HPDE6-E6E7 (cell line): Measurements from ENCODE around the gene KRIT1.
A peak's percentile ranks its signal among the peaks of the same experiment; 100 is the strongest.
"Not testable (repeated sequence)": the region's sequence is repeated elsewhere in the genome, so short reads cannot be mapped to it uniquely, and the experiment has no call there.

ENCODE experiments used
- DNase-seq: peaks from one replicate; pipeline ENCODE4 v3.0.0; 2011; ENCODE audit warnings: missing footprints; ENCODE audit errors: extremely low spot score

KRIT1 gene

DNA sequence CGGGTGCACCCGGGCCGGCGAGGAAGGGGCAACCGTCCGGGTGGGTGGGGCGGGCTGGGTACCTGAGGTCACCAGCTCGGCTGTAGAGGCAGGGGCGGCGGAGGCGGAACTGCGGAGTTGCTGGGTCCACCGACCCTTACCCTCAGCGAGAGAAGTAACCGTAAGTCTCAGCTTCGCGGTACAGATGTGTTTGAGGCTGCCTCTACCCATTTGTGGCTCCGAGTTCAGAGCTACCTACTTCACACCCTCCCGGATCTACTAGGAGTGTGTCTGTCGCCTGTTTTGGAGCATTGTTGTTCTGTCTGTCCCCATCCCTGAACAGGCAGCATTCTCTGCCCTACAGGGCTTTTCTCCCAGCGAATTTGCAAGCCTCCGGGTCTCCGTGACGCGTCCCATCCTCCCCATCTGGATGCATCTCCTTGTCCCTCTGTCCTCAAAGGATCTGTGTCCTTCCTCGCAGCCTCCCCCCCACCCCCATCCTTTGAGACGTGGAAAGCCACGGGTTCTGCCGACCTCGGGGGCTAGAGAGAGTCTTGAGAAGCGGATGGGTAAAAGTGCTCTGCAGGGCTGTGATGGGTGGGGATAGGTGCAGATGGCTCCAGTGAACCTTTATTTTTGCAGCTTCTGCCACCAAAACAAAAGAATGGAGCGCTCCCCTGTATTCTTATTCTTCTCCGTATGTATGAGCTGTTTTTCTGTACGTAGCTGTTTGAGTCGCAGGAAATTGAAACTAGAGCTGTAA is 817 bp upstream of the KRIT1 start:
- no peak for DNase-seq

DNA sequence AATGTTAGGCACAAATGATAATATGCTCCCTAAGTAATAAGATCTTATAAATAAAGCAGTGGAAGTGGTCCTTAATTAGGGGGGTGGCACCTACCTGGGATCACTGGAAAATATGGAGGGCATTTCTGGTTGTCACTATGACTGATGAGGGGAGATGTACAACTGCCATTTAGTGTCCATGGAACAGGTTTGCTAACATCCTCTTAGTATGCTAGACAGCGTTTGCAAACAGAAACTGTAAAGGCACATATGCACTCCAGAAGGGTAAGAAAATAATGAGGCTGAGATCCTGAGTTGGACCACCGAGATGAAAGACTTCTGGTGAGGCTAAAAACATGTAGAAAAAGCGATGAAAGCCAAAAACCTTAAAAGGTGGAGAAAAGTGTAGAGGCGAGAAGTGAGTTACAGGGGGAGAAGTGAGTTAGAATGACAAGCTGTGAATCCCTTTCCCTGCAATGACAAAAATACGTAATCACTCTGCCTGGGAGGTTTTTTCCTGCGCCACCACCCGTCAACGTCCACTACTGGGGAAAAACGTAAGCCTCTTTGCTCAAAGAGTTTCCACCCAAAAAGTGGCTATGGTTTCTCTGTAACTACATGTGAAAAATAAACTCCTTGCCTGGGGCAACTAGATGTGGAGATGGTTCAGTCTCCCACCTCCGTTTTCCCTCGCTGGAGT is 767 bp downstream of the KRIT1 start:
- no peak for DNase-seq

GRCh38 chr7:92242972-92243371 is 2.7 kb downstream of the KRIT1 start:
- no peak for DNase-seq

- DNase-seq, result no peak
Measured at GRCh38 chr7:92230547-92230946, 15.2 kb downstream of the KRIT1 start.

GRCh38 chr7:92228742-92229141 is 17.0 kb downstream of the KRIT1 start:
- DNase-seq, result no peak

DNA sequence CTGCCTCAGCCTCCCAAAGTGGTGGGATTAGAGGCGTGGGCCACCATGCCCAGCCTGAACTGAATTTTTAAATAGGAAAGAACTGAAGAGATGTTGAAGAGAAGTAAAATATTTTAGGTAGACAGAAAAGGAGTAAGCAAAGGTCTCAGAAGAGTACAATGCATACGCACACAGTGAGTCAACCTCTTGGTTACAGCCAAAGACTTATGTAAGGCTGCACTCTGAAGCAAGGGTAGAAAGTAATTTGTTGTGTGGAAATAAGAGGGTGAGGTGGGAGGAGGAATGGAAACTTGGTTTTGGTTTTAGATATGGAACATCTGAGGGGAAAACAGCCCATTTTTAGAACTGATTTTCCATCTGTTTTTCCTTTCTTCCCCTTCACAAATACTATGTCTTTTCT is 17.6 kb downstream of the KRIT1 start:
- no peak for DNase-seq

GRCh38 chr7:92226981-92227380 is 18.7 kb downstream of the KRIT1 start:
- no peak for DNase-seq

DNA sequence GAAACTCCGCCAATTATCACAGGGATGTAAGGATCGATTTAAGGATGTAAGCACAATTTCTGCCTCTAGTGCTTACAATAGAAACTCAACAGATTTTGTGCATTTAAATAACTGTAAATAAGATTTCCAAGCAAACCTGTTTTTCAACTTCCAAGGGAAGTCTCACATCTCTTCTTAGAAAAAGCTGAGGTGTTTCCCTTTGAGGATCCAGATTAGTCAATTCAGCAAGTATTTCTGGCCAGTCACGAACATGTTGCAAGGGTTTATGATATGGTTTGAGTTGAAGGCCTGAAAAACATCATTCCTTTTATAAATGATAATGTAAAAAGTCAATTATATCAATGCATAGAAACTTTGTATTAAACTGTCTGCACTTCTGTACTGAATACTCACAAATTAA is 23.9 kb downstream of the KRIT1 start:
- no peak for DNase-seq

- DNase-seq, result no peak
Measured at GRCh38 chr7:92206672-92207071, 39.0 kb downstream of the KRIT1 start.

- DNase-seq, result no peak
Measured at GRCh38 chr7:92205987-92206386, 39.7 kb downstream of the KRIT1 start.

- DNase-seq, result no peak
Measured at GRCh38 chr7:92200791-92201190, 44.9 kb downstream of the KRIT1 start.

DNA sequence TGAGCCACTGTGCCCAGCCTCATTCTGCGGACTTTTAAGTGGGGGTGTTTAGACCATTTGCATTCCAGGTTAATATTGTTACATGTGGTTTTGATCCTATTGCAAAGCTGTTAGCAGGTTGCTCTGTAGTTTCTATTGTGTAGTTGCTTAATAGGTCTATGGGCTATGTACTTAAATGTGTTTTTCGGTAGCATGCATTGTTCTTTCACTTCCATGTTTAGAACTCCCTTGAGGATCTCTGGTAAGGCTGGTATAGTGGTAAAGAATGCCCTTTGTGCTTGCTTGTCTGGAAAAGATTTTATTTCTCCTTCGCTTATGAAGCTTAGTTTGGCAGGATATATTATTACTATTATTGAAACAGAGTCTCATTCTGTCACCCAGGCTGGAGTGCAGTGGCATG is 53.4 kb downstream of the KRIT1 start:
- no peak for DNase-seq

DNA sequence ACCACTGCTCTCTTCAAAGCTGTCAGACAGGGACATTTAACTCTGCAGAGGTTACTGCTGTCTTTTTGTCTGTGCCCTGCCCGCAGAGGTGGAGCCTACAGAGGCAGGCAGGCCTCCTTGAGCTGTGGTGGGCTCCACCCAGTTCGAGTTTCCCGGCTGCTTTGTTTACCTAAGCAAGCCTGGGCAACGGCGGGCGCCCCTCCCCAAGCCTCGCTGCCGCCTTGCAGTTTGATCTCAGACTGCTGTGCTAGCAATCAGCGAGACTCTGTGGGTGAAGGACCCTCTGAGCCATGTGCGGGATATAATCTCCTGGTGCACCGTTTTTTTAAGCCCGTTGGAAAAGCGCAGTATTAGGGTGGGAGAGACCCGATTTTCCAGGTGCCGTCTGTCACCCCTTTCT is 56.5 kb downstream of the KRIT1 start:
- not testable (repeated sequence) for DNase-seq

GRCh38 chr7:92184294-92184693 is 61.4 kb downstream of the KRIT1 start:
- DNase-seq, result not testable (repeated sequence)

GRCh38 chr7:92178928-92179924 is 66.5 kb downstream of the KRIT1 start, which contains the start of gene LRRD1:
TSS of gene LRRD1 (minus strand) at chr7:92179142. CDS start at chr7:92165202, 13,940 bp downstream.
- DNase-seq, result peak; percentile 64

DNA sequence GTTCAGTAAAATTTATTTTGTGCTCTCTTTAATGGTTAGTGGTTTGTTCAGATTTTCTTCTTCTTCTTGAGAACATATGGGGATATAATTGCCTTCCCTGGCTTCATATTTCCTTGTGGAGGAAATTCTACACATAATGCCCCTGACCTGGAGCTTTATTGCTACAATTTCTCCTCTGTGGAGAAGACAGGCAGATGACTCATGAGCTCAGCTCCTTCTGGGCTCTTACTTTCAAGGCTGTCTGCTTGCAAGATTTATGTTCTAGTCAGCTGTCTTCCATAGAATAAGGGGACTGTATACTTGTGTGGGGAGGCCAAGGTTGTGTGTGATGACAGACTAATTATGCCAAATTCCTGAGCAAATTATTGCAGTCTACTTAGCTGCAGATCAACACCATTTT is 68.4 kb downstream of the KRIT1 start:
- DNase-seq, result no peak

DNA sequence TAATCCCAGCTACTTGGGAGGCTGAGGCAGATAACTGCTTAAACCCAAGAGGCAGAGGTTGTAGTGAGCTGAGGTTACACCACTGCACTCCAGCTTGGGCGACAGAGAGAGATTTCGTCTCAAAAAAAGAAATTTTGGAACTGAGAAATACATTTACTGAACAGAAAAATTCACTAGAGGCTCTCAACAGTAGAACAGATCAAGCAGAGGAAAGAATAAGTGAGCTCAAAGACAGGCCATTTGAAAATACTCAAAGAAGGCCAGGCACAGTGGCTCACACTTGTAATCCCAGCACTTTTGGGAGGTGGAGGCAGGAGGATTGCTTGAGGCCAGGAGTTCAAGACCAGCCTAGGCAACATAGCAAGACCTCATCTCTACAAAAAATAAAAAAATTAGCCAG is 76.2 kb downstream of the KRIT1 start:
- DNase-seq, result not testable (repeated sequence)

DNA sequence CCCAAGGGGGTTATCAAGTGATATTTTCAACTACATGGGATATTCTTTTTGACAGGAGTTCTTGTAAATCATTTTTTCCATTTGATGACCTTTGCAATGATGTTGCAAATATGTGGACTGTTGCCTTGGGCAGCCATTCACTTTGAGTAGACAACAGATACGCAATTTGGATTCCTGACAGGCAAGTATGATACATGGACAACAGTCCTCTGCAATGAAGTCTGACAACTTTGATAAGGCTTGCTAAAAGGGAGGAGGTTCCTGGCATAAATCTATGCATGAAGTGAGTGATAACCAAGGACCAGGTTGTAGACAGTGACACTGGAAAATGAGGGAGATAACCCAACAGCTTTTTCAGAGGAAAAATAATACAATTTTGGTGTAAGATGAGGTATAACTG is 84.4 kb downstream of the KRIT1 start:
- no peak for DNase-seq

DNA sequence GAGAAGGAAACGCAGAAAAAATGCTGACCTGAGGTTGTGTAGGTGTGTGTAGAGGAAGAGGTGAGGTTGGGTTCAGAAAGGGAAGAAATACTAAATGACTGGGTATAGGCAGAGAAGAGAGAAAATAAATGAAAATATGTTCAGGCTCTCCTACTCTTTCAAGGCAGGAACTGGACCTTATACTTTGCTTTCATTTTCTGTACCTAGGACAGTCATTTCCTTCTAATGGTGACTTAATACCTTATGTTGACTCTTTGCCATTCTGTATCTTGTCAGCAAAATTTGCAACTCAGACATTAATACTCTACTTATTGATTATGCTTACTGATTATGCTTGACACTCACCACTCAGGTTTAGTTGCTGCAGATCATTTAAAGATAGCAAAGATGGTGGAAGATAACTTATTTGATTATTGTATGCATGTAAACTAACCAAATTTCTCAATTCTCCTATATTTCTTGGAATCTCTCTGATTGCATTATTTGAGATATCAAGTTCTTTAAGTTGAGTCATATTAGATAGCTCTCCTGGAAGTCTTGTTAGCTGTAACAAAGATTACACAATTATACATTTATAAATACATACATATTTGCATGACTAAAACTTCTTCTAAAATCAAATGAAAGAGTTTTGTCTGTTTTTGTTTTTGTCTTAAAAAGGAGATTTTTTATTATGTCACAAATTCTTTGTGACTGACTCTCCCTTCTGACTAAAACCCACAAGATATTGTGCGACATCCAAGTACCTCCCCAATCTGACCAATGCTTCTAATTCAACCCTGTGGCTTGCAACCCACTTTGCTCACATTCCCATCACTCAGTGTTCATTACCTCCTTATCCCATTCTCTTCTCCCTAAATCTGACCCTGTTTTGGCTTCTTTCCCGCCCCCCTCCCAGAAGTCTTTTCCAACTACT is 86.8 kb downstream of the KRIT1 start:
- no peak for DNase-seq

DNA sequence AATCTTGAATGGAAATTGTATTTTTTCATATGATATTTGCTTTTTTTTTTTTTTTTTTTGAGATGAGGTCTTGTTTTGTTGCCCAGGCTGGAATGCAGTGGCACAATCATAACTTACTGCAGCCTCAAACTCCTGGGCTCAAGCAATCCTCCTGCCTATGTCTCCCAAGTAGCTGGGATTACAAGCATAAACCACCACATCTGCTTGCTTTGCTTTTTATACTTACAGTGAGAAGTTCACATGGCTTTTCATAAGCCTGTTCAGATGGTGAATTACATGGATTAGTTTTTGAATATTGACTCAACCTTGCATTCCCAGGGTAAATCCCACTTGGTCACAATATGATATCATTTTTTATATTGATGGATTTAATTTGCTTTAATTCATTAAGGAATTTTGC is 88.7 kb downstream of the KRIT1 start:
- no peak for DNase-seq

DNA sequence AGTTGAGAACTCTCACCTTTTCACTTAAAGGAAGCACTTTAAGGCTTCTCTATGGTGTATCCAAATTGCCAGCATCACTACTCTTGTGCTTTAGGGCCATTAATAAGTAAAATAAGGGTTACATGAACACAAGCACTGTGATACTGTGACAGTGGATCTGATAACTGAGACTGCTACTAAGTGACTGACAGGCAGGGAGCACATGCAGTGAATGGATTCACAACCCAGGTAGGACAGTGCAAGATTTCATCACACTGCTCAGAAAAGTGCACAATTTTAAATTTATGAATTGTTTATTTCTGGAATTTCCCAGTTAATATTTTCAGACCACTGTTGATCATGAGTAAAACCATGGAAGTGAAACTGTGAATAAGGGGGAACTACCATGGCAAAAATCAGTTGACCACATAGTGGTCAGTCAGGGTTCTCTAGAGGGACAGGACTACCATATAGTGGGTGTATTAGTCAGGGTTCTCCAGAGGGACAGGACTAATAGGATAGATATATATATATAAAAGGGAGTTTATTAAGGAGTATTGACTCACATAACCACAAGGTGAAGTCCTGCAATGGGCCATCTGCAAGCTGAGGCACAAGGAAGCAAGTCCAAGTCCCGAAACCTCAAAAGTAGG is 90.5 kb downstream of the KRIT1 start:
- DNase-seq, result no peak
